Stimulated activated CD4-positive, alpha-beta T cell treated with anti-CD3 and anti-CD28 coated beads, Interleukin-2, amount 100 ng/mL, for 4 hours (primary cell): ENCODE results near the gene SOWAHC.
"Not testable (repeated sequence)": the region's sequence is repeated elsewhere in the genome, so short reads cannot be mapped to it uniquely, and the experiment has no call there.

Source experiments
- DNase-seq: peaks from one replicate; pipeline ENCODE4 v3.0.0-alpha.2; 2020; ENCODE audit warnings: low read depth

Gene SOWAHC

GRCh38 chr2:109616184-109616583 lies 2.0 kb downstream of the SOWAHC start:
- no peak for DNase-seq

DNA sequence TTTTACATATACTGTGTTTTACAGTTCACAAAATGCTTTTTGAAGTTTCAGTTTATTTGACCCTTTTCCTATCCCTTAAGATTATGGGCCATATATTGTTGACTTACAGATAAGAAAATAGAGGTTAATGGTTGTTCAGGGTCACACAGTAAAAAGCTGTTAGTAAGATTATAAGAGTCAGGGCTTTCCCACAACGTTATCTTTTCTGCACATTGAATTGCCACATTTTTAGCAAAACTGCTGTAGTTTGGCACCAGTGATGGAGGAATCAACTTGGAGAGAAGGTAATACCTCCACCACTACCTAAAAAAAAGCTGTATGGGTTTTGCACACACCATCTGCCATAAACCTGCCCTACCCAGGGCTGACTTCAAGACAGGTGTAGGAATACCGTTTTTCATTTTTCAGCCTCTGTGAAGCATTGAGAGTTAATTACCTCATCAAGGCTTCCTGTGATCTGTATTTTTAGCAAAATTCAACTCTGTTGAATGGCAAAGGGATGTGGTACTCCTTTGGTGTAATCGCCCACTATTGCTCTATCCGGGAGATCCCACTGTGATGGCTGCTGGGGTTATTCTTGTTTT lies 5.0 kb downstream of the SOWAHC start:
- DNase-seq = no peak

- DNase-seq = no peak
Observed at GRCh38 chr2:109623297-109623696, 9.1 kb downstream of the SOWAHC start.

- DNase-seq = no peak
Observed at GRCh38 chr2:109623923-109624322, 9.8 kb downstream of the SOWAHC start.

DNA sequence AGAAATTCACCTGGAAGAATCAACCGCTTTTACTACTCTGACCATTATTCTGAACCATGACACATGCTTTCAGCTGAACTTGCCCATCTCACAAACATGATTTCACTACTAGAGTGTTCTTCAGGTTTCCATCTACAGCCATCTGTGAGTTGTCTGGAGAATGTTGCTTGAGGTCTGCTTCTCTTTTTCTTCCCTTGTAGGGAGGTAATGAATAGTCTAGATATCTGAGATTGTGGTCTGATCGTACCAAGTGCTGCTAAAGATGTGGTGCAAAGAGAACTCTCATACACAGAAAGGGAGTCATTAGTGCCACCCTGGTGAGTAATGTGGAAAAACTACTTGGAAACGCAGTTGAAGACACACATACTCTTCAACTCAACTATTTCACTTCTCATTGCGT lies 10.2 kb downstream of the SOWAHC start:
- DNase-seq = no peak

DNA sequence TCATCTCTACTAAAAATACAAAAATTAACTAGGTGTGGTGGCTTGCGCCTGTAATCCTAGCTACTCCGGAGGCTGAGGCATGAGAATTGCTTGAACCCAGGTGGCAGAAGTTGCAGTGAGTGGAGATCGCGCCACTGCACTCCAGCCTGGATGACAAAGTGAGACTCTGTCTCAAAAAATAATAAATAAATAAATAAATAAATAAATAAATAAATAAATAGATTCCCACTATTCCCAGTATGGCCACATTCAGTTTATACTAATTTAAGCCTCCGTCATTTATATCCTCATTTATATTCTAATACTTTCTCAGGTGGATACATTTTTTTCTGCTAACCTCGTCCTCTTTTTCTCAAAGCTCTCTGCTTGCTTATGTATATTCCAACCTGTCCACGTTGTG lies 14.2 kb downstream of the SOWAHC start:
- DNase-seq = not testable (repeated sequence)

DNA sequence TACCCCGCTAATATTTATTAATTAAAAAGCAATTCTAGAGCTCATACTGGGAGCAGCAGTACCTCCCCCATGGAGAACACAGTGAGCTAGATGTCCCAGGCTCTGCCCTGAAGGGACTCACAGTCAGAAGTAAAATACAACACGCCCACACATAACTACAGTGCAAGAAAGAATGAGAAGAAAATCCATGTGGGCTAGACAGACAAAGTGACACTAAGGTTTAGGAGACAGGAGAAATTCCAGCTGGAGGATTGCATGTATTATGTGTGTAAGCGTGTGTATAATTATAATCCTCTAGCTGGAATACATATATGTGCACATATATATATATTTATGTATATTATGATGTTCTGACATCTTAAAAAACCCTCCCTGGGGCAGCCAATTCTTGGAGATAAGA lies 15.7 kb downstream of the SOWAHC start:
- DNase-seq = no peak

DNA sequence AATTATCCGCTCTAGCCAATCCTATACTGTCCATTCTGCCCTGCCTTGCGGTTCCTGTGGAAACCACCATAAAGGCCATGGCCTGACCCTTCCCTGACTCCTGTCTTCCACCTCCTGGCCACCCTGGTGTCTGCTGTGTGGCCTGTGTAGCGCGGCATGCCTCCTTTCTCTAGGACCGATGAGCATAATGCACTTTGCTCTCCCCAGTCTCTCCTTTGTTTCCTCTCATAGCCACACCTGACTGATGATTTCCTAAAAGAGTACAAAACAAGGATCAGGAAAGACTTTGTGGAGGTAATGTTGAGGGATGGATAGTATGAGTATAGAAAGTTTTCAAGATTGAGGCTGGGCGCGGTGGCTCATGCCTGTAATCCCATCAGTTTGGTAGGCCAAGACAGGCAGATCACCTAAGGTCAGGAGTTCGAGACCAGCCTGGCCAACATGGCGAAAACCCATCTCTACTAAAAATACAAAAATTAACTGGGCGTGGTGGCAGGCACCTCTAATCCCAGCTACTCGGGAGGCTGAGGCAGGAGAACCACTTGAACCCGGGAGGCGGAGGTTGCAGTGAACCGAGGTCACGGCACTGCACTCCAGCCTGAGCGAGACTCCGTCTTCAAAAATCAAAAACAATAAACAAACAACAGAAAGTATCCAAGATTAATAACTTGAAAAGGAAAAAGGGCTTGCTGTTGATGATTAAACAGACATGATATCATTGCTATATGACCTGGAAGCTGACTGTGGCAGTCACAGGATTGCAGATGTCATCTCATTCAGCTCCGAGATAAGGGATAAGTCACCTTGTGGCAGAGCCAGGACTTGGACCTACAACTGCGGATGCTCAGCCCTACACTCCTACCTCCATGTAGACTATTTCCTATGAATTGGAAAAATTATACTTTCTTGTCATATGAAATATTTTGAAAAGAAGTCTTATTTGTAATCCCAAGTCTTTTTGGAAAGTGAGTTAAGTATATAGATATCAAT lies 16.6 kb downstream of the SOWAHC start:
- DNase-seq = no peak

DNA sequence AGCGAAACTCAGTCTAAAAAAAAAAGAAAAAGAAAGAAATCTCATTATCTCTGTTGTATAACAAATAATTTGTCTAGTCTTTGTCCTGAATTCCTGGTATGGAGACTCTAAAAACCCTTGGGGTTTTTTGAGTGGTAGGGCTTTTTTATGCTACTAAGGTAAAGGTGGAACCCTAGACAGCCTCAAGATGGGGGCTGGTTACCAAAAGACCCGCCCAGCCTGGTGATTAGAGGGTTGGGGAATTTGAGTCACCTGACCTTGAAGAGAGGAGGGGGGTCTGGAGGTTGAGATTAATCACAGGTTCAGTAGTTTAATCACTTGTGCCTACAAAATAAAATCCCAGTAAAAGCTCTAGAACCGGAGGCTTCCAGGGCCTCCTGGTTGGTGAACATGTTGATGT lies 17.6 kb downstream of the SOWAHC start:
- no peak for DNase-seq

GRCh38 chr2:109632158-109632789 lies 18.1 kb downstream of the SOWAHC start:
- no peak for DNase-seq

DNA sequence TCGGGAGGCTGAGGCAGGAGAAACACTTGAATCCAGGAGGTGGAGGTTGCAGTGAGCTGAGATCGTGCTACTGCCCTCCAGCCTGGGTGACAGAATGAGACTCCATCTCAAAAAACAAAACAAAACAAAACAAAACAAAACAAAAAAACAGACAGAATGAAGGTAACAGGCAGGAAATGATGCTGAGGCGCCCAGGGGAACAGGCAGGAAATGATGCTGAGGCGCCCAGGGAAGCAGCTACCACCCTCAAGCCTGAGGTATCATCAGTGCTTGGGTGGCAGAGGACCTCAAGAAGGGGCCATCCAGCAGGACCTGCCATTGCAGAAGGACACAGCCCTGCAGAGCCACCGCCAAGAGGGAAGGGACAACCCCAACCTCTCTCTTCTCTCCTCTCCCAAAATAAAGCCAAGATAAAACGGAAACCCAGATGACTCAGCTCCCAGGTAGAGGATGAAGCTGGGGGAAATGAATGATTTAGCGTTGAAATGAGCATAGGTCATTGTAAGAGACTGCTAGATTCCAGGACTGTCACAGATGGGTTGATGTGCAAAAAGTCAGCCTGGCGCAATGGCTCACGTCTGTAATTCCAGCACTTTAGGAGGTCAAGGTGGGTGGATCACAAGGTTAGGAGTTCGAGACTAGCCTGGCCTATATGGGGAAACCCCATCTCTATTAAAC lies 19.3 kb downstream of the SOWAHC start:
- DNase-seq = no peak

GRCh38 chr2:109635426-109636304 lies 21.5 kb downstream of the SOWAHC start:
- no peak for DNase-seq

DNA sequence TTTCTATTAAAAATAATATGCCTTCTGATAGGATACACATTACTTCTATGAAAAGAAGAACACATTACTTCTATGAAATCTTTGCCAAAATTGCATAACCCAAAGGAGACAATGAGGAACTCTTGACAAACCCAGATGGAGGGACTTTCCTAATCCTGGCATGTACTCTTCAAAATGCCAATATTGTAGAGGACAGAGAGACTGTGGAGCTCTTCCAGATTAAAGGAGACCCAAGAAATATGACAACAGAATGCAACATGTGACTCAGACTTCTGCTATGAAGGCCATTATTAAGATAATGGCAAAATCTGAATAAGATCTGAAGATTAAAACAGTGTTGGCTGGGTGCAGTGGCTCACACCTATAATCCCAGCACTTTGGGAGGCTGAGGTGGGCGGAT lies 22.2 kb downstream of the SOWAHC start:
- DNase-seq = no peak

GRCh38 chr2:109637749-109638570 lies 23.8 kb downstream of the SOWAHC start:
- DNase-seq = no peak

- DNase-seq = no peak
Observed at GRCh38 chr2:109638795-109639194, 24.6 kb downstream of the SOWAHC start.

GRCh38 chr2:109640000-109640399 lies 25.8 kb downstream of the SOWAHC start:
- not testable (repeated sequence) for DNase-seq

- DNase-seq = no peak
Observed at GRCh38 chr2:109644571-109645275, 30.6 kb downstream of the SOWAHC start.

GRCh38 chr2:109645412-109646184 lies 31.4 kb downstream of the SOWAHC start:
- no peak for DNase-seq

GRCh38 chr2:109646961-109647360 lies 32.8 kb downstream of the SOWAHC start:
- DNase-seq = no peak
